ENCODE data around the gene PLXNA4. TPM values are rescaled to one million over a fixed set of nuclear protein-coding genes. Genes with fewer than 3 reads are reported as not detected.

The PLXNA4 gene
- total and polyA plus RNA-seq, 8 donors: 0.19 to 1.6 (median 0.47) TPM

DNA sequence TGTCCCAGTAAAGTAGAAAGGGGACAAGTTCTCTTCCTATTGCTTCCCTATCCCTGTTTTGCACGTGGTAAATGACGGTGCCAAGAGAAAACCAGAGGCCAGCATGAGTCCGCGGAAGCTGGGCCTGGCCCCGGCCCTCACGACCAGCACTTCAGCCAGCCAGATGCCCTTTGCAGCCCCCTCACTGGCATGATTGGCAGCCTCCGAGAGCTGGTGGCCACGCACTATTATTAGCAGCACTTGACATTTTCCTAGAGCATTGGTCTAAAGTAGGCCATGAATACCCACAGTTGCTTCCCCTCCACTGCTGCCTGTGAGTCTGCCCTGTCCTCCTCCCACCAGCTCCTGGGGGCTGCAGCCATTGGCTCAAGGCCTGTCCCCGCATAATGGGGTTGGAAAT, 369.1 kb downstream of the PLXNA4 start:
- intact Hi-C loops (cut with DNase I): no loop called here
- Histone ChIP-seq H3K27ac (no peak overlapping the region), H3K4me1 (no peaks in the 10 kb centered on the region), H3K9me3 (no peaks in the 10 kb centered on the region), H3K36me3 (no peaks in the 10 kb centered on the region), H3K27me3 (no peaks in the 10 kb centered on the region), H3K4me3 (no peak overlapping the region)
- DNase-seq (no peak), FAIRE-seq (no peak), ATAC-seq (no peak)
- TF ChIP-seq, protein P1, sequence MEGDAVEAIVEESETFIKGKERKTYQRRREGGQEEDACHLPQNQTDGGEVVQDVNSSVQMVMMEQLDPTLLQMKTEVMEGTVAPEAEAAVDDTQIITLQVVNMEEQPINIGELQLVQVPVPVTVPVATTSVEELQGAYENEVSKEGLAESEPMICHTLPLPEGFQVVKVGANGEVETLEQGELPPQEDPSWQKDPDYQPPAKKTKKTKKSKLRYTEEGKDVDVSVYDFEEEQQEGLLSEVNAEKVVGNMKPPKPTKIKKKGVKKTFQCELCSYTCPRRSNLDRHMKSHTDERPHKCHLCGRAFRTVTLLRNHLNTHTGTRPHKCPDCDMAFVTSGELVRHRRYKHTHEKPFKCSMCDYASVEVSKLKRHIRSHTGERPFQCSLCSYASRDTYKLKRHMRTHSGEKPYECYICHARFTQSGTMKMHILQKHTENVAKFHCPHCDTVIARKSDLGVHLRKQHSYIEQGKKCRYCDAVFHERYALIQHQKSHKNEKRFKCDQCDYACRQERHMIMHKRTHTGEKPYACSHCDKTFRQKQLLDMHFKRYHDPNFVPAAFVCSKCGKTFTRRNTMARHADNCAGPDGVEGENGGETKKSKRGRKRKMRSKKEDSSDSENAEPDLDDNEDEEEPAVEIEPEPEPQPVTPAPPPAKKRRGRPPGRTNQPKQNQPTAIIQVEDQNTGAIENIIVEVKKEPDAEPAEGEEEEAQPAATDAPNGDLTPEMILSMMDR (IDR thresholded peaks at IDR 0.05): no peak
- WGBS, 2 donors: 89 to 95% methylated on average over 9 of the region's 9 CpGs

DNA sequence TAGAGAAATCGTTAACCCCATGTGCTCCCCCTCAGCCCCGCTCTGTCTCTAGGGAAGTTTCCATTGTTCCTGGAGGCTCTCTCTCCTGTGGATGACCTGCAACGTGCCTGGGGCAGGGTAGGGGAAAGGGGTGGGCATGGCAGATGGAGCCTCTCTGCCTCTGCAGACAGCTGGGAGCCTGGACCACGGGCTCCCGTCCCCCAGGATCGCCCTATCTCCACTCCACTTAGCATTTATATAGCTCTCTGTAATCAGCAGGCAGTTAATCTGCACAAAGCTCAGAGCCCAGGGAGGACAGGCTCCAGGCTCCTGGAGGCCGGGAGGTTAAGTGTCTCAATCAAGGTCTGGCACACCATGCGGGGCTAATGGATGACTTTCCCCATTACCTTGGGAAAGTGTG, 369.7 kb downstream of the PLXNA4 start:
- Histone ChIP-seq H3K4me1 (no peaks in the 10 kb centered on the region), H3K27me3 (no peaks in the 10 kb centered on the region), H3K4me3 (no peak overlapping the region), H3K27ac (no peak overlapping the region), H3K9me3 (no peaks in the 10 kb centered on the region), H3K36me3 (no peaks in the 10 kb centered on the region)
- ATAC-seq (no peak), DNase-seq (no peak), FAIRE-seq (no peak)
- WGBS, 2 donors: 73 to 74% methylated on average over 8 of the region's 8 CpGs
- intact Hi-C loops (cut with DNase I): no loop called here
- TF ChIP-seq, protein P1 (IDR thresholded peaks at IDR 0.05): no peak

DNA sequence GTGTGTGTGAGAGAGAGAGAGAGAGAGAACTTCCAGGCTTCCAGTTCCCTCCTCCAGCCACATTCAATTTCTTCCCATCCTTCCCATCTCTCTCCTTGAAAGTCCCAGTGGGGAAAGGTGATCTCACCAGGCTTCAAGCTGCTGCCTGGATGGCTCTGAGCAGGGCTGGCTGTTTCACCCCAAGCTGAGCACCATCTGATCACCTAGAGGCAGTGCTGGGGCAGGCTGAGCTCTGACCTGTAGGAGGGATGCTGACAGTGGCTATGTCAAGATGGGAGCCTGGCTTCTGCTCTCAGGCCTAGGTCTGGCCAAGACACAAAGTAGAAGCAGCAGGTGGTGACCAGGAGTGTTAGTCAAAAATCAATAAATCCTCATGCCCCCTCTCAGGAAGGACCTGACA, 370.8 kb downstream of the PLXNA4 start:
- H3K27me3 ChIP-seq: no peaks in the 10 kb centered on the region
- H3K36me3 ChIP-seq: no peaks in the 10 kb centered on the region
- FAIRE-seq (no peak), ATAC-seq (no peak), DNase-seq (no peak)
- TF ChIP-seq, protein P1 (IDR thresholded peaks at IDR 0.05): no peak
- no peaks in the 10 kb centered on the region for H3K4me1 ChIP-seq
- H3K27ac ChIP-seq: no peak overlapping the region
- intact Hi-C loops (cut with DNase I): no loop called here
- H3K4me3 ChIP-seq: no peak overlapping the region
- H3K9me3 ChIP-seq: no peaks in the 10 kb centered on the region

GRCh38 chr7:132203021-132203420, 373.2 kb downstream of the PLXNA4 start:
- no peaks in the 10 kb centered on the region for H3K9me3 ChIP-seq
- ATAC-seq: no peak
- TF ChIP-seq, protein P1 (IDR thresholded peaks at IDR 0.05): no peak
- H3K27me3 ChIP-seq: no peaks in the 10 kb centered on the region
- H3K4me3 ChIP-seq: no peak overlapping the region
- WGBS, 2 donors: 78 to 79% methylated on average over 7 of the region's 7 CpGs
- intact Hi-C loops (cut with DNase I): no loop called here
- no peaks in the 10 kb centered on the region for H3K36me3 ChIP-seq
- FAIRE-seq: no peak
- H3K27ac ChIP-seq: no peak overlapping the region
- H3K4me1 ChIP-seq: no peaks in the 10 kb centered on the region
- DNase-seq: no peak

DNA sequence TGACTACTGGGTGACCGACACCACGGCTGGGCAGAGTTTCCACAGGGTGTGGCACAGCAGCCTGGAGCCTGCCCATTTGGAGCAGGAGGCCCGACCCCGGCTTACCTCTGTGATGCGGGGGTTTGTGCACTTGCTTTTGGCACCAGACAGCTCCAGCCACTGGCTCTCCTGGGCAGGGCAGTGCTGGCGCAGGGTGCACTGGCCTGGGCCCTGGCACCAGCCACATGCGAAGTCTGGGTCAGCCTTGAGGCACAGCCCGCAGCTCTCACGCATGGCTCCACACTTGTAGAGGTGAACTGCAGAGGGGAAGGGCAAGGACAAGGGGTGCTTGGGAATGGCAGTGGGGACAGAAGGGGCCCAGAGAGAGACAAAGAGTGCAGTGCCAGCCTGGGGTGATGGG, 373.7 kb downstream of the PLXNA4 start:
- Histone ChIP-seq H3K9me3 (no peaks in the 10 kb centered on the region), H3K4me1 (no peaks in the 10 kb centered on the region), H3K4me3 (no peak overlapping the region), H3K27ac (no peak overlapping the region), H3K27me3 (no peaks in the 10 kb centered on the region), H3K36me3 (no peaks in the 10 kb centered on the region)
- FAIRE-seq (no peak), DNase-seq (no peak), ATAC-seq (no peak)
- WGBS, 2 donors: 88 to 94% methylated on average over 9 of the region's 9 CpGs
- intact Hi-C loops (cut with DNase I): no loop called here
- TF ChIP-seq, protein P1 (IDR thresholded peaks at IDR 0.05): no peak

Data from pancreas (tissue), 10 donors.